ENCODE data around the gene HSD17B7.

Gene HSD17B7

GRCh38 chr1:162859191-162859590 is 68.7 kb downstream of the HSD17B7 start:
- TF ChIP-seq RAD21 (IDR thresholded peaks at IDR 0.05; ENCODE audit: low read depth) (no peak), FOXM1 (IDR thresholded peaks at IDR 0.05; ENCODE audit: borderline replicate concordance, low read depth) (no peak), CREB1 (IDR thresholded peaks at IDR 0.05; ENCODE audit: low read depth) (no peak), CEBPB (IDR thresholded peaks at IDR 0.05) (no peak), TCF12 (IDR thresholded peaks at IDR 0.05; ENCODE audit: low read depth) (no peak), EP300 (IDR thresholded peaks at IDR 0.05; ENCODE audit: borderline replicate concordance) (no peak), YY1 (IDR thresholded peaks at IDR 0.05; ENCODE audit: low read depth) (no peak), NFIC (IDR thresholded peaks at IDR 0.05) (no peak), REST (IDR thresholded peaks at IDR 0.05; ENCODE audit: low read depth) (no peak), ZBTB7A (IDR thresholded peaks at IDR 0.05; ENCODE audit: low read depth) (no peak), TAF1 (IDR thresholded peaks at IDR 0.05; ENCODE audit: low read depth) (no peak)
- TF ChIP-seq, protein P1, sequence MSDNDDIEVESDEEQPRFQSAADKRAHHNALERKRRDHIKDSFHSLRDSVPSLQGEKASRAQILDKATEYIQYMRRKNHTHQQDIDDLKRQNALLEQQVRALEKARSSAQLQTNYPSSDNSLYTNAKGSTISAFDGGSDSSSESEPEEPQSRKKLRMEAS (IDR thresholded peaks at IDR 0.05) = no peak

DNA sequence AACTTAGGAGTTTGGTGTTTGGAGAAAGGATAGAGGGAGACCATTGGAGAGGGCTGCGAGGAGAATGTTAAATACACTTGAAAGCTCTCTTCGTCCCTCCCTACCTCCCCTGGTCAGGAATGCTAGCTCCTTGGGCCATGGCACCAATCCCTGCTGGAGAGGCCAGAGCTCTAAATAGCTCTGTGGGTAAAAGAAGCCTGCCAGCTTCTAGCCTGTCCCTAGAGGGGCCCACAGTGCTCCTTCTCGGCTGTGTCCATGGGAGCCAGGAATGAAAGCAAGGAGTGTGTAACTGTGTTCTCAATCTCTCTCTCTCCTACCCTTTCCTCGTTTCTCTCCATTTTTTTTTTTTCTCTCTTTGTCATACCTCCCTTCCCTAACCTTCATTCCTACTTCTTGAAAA is 70.6 kb downstream of the HSD17B7 start, which contains the start of gene CCDC190:
Gene CCDC190, minus strand, starts transcription at position 75 of the 400 bp plus-strand sequence. CDS start 1,529 bp downstream, outside the sequence.
- TF ChIP-seq CEBPB (IDR thresholded peaks at IDR 0.05) (no peak), REST (IDR thresholded peaks at IDR 0.05; ENCODE audit: low read depth) (no peak), TAF1 (IDR thresholded peaks at IDR 0.05; ENCODE audit: low read depth) (no peak), CREB1 (IDR thresholded peaks at IDR 0.05; ENCODE audit: low read depth) (no peak), NFIC (IDR thresholded peaks at IDR 0.05) (no peak), TEAD4 (IDR thresholded peaks at IDR 0.05) (no peak), FOXM1 (IDR thresholded peaks at IDR 0.05; ENCODE audit: borderline replicate concordance, low read depth) (no peak), EGR1 (IDR thresholded peaks at IDR 0.05) (no peak), ZBTB7A (IDR thresholded peaks at IDR 0.05; ENCODE audit: low read depth) (no peak), YY1 (IDR thresholded peaks at IDR 0.05; ENCODE audit: low read depth) (no peak), TCF12 (IDR thresholded peaks at IDR 0.05; ENCODE audit: low read depth) (no peak), EP300 (IDR thresholded peaks at IDR 0.05; ENCODE audit: borderline replicate concordance) (no peak)
- TF ChIP-seq, protein P1 (IDR thresholded peaks at IDR 0.05) = no peak

DNA sequence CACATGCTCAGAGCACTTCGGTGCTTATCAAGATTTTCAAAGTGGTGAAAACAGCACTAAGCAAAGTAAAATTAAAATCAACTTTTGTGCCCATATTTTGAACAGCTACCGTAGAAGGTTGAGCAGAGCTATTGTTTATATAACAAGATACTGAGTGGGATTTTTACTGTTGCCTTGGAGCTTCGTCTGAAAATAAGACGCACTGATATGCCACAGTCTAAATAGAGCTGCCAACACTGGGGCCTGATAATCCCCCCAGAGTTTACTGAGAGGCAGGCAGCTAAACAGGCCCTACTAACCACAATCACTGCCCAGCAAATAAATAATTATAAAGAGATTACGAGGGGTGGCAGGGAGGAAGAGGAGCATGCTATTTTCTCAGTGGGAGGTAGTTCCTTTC is 71.1 kb downstream of the HSD17B7 start:
- TF ChIP-seq FOXM1 (IDR thresholded peaks at IDR 0.05; ENCODE audit: borderline replicate concordance, low read depth) (no peak), NFIC (IDR thresholded peaks at IDR 0.05) (no peak), REST (IDR thresholded peaks at IDR 0.05; ENCODE audit: low read depth) (no peak), TCF12 (IDR thresholded peaks at IDR 0.05; ENCODE audit: low read depth) (no peak), EGR1 (IDR thresholded peaks at IDR 0.05) (no peak), TEAD4 (IDR thresholded peaks at IDR 0.05) (no peak), TAF1 (IDR thresholded peaks at IDR 0.05; ENCODE audit: low read depth) (no peak), CEBPB (IDR thresholded peaks at IDR 0.05) (no peak), YY1 (IDR thresholded peaks at IDR 0.05; ENCODE audit: low read depth) (no peak), EP300 (IDR thresholded peaks at IDR 0.05; ENCODE audit: borderline replicate concordance) (no peak), CREB1 (IDR thresholded peaks at IDR 0.05; ENCODE audit: low read depth) (no peak), RAD21 (IDR thresholded peaks at IDR 0.05; ENCODE audit: low read depth) (no peak), ZBTB7A (IDR thresholded peaks at IDR 0.05; ENCODE audit: low read depth) (no peak)
- TF ChIP-seq, protein P2, sequence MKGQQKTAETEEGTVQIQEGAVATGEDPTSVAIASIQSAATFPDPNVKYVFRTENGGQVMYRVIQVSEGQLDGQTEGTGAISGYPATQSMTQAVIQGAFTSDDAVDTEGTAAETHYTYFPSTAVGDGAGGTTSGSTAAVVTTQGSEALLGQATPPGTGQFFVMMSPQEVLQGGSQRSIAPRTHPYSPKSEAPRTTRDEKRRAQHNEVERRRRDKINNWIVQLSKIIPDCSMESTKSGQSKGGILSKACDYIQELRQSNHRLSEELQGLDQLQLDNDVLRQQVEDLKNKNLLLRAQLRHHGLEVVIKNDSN (IDR thresholded peaks at IDR 0.05) = no peak
- TF ChIP-seq, protein P1 (IDR thresholded peaks at IDR 0.05) = no peak

Data from Ishikawa (cell line).